Upper lobe of right lung (tissue), 1 donor: ENCODE results near the gene SULT1C4. TPM values are rescaled to one million over a fixed set of nuclear protein-coding genes. Genes with fewer than 3 reads are reported as not detected.

Source experiments
- ATAC-seq: fragments of 200-7000 bp; cut with Tn5 transposase; one replicate; pipeline ENCODE4 v1.9.1; 2020; ENCODE audit warnings: mild to moderate bottlenecking, moderate library complexity
- DNase-seq: peaks from one replicate; pipeline ENCODE4 v3.0.0-alpha.2; 2020
- H3K27ac ChIP-seq: fragments of 200-600 bp; one replicate; pipeline ENCODE4 v1.8.0; 2022
- H3K27me3 ChIP-seq: fragments of 200-600 bp; one replicate; pipeline ENCODE4 v1.8.0; 2022; ENCODE audit warnings: mild to moderate bottlenecking
- H3K36me3 ChIP-seq: fragments of 200-600 bp; one replicate; pipeline ENCODE4 v1.8.0; 2022
- H3K4me1 ChIP-seq: fragments of 200-600 bp; one replicate; pipeline ENCODE4 v1.8.0; 2022
- H3K4me3 ChIP-seq: fragments of 200-600 bp; one replicate; pipeline ENCODE4 v1.8.0; 2022; ENCODE audit warnings: mild to moderate bottlenecking
- H3K9me3 ChIP-seq: fragments of 200-600 bp; one replicate; pipeline ENCODE4 v1.8.0; 2022
- intact Hi-C: fragments of 100-400 bp; cut with DNase I; formaldehyde crosslinking; loops from one replicate; pipeline ENCODE4 v1.11.0; 2022
- total RNA-seq: library from RNA; stranded (reverse); fragmentation: NEBNext Ultra II Directional; extraction: Animal tissue kit (Norgen Biotek cat#: 25700); gene quantifications from one replicate; pipeline ENCODE4 v1.2.1, GENCODE V29; 2021
- TF ChIP-seq, protein P1 (sequence below): fragments of 200-600 bp; IDR thresholded peaks from one replicate; pipeline ENCODE4 v1.8.0; 2022; ENCODE audit warnings: antibody characterized with exemption
- donor health status: DM: no; HTN: yes; CAD: no; lungs with severe emphysema.

SULT1C4 gene
- total RNA-seq, 1 donor from 2014 or later, result 11.6 TPM

DNA sequence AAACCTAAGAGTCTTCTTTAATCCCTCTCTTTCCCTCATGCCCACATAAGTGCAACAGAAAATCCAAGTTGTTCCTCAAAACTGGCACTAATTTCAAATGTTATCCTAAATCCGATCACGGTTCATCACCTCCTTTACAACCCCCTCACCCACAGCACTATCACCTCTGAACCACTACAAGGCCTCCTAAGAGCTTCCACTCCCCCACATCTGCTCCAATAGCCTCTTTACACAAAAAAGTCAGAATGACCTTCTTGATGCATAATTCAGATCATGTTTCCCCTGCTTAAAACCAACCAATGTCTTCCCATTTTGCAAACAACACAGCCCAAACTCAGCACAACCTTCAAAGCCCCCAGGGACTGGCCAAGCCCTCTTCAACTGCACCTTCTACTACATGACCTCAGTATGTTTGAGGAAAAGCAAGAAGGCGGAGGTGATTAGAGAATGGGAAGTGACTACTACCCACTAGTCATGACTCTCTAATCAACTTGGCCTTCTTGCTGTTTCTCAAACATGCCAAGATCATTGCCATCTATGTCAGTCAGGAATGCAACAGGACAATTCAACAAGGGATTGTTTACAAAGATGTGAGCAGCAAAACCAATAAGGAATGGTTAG is 36.6 kb downstream of the SULT1C4 start:
- Histone ChIP-seq H3K4me3 (no peak overlapping the region), H3K27ac (no peak overlapping the region), H3K27me3 (no peaks in the 10 kb centered on the region), H3K9me3 (no peaks in the 10 kb centered on the region), H3K4me1 (no peaks in the 10 kb centered on the region), H3K36me3 (no peaks in the 10 kb centered on the region)
- intact Hi-C loops, result no loop called here
- TF ChIP-seq, protein P1, sequence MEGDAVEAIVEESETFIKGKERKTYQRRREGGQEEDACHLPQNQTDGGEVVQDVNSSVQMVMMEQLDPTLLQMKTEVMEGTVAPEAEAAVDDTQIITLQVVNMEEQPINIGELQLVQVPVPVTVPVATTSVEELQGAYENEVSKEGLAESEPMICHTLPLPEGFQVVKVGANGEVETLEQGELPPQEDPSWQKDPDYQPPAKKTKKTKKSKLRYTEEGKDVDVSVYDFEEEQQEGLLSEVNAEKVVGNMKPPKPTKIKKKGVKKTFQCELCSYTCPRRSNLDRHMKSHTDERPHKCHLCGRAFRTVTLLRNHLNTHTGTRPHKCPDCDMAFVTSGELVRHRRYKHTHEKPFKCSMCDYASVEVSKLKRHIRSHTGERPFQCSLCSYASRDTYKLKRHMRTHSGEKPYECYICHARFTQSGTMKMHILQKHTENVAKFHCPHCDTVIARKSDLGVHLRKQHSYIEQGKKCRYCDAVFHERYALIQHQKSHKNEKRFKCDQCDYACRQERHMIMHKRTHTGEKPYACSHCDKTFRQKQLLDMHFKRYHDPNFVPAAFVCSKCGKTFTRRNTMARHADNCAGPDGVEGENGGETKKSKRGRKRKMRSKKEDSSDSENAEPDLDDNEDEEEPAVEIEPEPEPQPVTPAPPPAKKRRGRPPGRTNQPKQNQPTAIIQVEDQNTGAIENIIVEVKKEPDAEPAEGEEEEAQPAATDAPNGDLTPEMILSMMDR, result no peak
- DNase-seq (no peak), ATAC-seq (no peak)

DNA sequence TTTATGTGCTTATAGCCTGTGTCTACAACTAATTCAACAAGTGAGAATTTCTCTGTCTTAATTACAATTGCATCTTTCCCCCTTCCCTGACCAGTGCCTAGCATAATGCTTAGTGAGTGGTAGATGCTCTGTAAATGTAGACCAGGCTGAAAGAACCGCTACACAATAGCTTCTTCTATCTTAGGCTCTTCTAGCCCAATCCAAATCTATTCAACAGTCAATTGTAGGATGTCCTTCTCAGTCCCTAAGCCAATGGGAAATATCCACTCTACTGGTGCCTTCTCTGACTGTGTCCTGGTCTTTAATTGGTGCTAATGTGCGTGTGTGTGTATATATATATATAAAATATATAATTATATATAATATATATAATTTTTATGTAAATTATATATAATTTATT is 37.2 kb downstream of the SULT1C4 start:
- Histone ChIP-seq H3K4me1 (no peaks in the 10 kb centered on the region), H3K27me3 (no peaks in the 10 kb centered on the region), H3K4me3 (no peak overlapping the region), H3K9me3 (no peaks in the 10 kb centered on the region), H3K36me3 (no peaks in the 10 kb centered on the region), H3K27ac (no peak overlapping the region)
- intact Hi-C loops, result no loop called here
- TF ChIP-seq, protein P1, result no peak
- no peak for DNase-seq
- ATAC-seq, result no peak

DNA sequence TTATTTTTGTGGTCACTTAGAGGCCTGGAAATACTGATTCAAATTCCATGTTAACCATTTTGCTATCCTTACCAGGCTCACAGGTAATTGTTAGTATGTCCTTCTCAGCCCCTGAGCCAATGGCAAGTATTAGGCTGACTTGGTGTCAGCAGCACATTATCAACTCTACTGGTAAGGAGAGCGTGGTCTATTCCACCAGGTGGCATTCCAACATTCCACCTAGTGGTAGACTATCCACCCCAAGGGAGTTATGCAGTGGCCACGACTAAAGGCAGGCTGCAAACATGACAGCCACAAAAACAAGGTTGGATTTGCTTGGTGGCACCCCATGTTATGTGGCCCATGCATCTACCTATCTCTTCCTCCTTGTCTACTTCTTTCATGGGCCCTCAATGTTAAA is 39.5 kb downstream of the SULT1C4 start:
- no peaks in the 10 kb centered on the region for H3K27me3 ChIP-seq
- intact Hi-C loops, result no loop called here
- H3K27ac ChIP-seq, result no peak overlapping the region
- ATAC-seq (peak; percentile 48), DNase-seq (no peak)
- H3K4me3 ChIP-seq, result no peak overlapping the region
- TF ChIP-seq, protein P1, result peak; percentile 7
- H3K36me3 ChIP-seq, result no peaks in the 10 kb centered on the region
- H3K9me3 ChIP-seq, result no peaks in the 10 kb centered on the region
- no peaks in the 10 kb centered on the region for H3K4me1 ChIP-seq

DNA sequence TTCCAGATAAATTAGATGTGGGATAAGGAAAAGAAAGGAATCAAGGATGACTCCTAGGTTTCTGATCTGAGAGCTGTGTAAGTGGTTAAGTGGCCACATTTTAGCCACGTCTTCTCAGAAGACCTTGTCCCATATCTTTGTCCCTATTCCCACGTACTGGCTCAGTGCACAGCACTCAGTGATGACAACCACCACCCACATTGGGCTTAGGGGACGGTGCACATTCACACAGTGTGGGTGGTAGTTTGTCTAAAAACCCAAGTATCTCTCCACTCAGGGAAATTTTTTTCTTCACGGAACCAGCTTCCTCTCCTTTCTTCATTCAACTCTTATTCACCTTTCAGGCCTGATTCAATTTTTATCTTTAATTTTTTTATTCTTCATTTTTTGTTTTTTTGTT is 40.7 kb downstream of the SULT1C4 start:
- Histone ChIP-seq H3K27ac (no peak overlapping the region), H3K9me3 (no peaks in the 10 kb centered on the region), H3K27me3 (no peaks in the 10 kb centered on the region), H3K4me1 (no peaks in the 10 kb centered on the region), H3K36me3 (no peaks in the 10 kb centered on the region), H3K4me3 (no peak overlapping the region)
- intact Hi-C loops, result no loop called here
- ATAC-seq (no peak), DNase-seq (no peak)
- TF ChIP-seq, protein P1, result no peak

DNA sequence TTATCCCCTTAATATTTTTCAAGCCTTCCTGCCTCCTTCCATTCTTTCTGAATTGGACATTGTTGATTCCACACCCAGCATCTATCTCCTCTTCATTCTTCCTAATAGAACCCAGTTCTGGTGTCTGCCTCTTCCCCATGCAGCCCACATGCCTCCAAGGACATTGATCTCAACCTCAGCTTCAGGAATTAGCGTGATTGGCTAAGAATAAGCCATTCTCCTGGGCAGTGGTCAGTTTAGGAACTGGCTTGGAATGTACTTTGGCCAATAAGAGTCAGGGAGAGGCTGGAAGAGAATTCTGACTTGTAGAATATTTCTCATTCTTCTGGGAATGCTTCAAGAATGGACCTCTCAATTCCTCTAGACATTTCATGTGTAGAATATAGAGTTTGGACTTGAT is 45.3 kb downstream of the SULT1C4 start:
- no peak overlapping the region for H3K27ac ChIP-seq
- TF ChIP-seq, protein P1, result no peak
- ATAC-seq, result no peak

More for the DNA sequence above, 45.3 kb downstream of the SULT1C4 start:
- intact Hi-C loops, result no loop called here
- H3K27me3 ChIP-seq, result no peaks in the 10 kb centered on the region
- no peaks in the 10 kb centered on the region for H3K9me3 ChIP-seq
- no peak for DNase-seq
- no peak overlapping the region for H3K4me3 ChIP-seq
- H3K4me1 ChIP-seq, result no peaks in the 10 kb centered on the region
- H3K36me3 ChIP-seq, result no peaks in the 10 kb centered on the region
